Cardiac fibroblast (primary cell): Measurements from ENCODE around the gene RTCA.

Source experiments
- DNase-seq, 2 donors: peaks; one replicate each; pipeline versions ENCODE4 v3.0.0 to v3.0.0-alpha.2; 2010; ENCODE audit warnings: low read depth in 2 of 2
- H3K4me3 ChIP-seq, 2 donors: replicated peaks in 1 of 2; 1 replicate in 1 of 2; 2 replicates in 1 of 2; pipeline ENCODE4 v1.5.1; 2011; ENCODE audit warnings: low read depth in 2 of 2, low read length in 2 of 2, mild to moderate bottlenecking in 2 of 2, moderate library complexity in 1 of 2
- TF ChIP-seq, protein P1 (sequence below): IDR thresholded peaks from one replicate; pipeline ENCODE4 v1.5.1; 2011; ENCODE audit warnings: low read depth, mild to moderate bottlenecking, low read length, inconsistent platforms

RTCA gene

DNA sequence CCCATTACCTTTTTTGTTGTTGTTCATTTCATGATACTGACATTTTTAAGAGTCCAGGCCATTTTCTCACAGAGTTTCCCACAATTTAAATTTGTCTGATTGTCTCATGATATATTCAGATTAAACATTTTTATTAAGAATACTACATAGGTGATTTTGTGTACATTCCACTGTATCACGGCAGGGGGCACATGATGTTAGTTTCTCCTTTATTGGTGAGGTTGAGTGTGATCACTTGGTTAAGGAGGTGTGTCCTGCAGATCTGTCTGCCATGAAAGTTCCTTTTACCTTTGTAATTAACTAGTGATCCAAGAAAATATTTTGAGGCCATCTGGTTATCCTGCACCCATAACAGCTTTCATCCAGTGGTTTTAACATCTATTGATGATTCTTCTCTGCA is 11.8 kb downstream of the RTCA start:
- H3K4me3 ChIP-seq, result no peak overlapping the region
- TF ChIP-seq, protein P1, sequence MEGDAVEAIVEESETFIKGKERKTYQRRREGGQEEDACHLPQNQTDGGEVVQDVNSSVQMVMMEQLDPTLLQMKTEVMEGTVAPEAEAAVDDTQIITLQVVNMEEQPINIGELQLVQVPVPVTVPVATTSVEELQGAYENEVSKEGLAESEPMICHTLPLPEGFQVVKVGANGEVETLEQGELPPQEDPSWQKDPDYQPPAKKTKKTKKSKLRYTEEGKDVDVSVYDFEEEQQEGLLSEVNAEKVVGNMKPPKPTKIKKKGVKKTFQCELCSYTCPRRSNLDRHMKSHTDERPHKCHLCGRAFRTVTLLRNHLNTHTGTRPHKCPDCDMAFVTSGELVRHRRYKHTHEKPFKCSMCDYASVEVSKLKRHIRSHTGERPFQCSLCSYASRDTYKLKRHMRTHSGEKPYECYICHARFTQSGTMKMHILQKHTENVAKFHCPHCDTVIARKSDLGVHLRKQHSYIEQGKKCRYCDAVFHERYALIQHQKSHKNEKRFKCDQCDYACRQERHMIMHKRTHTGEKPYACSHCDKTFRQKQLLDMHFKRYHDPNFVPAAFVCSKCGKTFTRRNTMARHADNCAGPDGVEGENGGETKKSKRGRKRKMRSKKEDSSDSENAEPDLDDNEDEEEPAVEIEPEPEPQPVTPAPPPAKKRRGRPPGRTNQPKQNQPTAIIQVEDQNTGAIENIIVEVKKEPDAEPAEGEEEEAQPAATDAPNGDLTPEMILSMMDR, result no peak
- DNase-seq, result peak in 1 of 2 donors; percentile 10

DNA sequence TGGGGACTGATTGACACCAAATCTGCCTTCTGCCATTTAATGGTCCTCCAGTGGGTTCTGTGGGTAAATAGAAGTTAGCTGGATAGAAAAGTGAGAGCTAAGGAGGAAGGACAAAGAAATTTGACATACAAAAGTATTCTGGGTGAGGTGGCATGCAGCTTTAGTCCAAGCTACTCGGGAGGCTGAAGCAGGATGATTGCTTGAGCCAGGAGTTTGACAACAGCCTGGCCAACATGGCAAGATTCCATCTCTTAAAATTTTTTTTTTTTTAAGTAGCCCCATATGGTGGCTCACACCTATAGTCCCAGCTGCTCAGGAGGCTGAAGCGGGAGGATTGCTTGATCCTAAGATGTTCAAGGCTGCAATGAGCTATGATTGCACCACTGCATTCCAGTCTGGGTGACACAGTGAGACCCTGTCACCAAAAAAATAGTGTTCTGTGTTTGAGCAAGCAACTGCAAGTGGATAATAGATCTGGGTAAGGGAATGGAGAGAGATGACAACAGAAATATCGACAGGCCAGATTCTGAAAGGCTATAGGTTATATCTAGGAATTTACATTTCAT is 13.4 kb downstream of the RTCA start:
- H3K4me3 ChIP-seq, result no peak overlapping the region
- TF ChIP-seq, protein P1, result no peak
- DNase-seq, result no peak

DNA sequence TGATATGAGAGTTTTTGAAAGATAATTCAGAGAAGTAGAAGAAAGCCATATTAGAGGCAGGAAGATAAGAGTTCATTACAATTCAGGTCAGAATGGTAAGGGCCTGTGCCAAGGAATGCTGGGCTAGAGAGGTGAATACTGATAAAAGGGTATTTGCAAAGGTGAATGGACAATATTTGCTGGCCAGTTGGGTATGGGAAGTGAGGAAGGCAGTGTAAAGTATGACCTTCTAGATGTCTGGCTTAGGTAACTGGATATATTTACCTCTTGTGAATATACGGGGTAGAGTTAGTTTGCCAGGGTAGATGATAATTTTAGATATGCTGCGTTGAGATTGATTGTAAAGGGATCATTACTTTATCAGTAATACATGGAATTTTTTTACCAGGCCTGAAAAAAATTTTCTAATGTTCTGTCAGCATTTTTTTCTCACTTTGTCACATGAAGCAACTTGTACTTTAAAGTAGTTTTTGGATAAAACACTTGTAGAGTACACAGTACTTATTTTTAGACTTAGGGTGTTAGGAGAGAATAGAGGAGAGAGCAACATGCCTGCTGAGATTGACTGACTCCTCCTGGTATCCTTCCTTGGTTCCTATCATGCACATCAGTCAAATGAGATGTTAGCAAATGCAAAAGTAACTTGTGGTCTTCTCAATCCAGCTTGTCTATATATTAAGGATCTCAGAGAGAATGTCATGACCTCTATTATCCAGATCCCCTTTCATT is 14.1 kb downstream of the RTCA start:
- no peak overlapping the region for H3K4me3 ChIP-seq
- TF ChIP-seq, protein P1, result no peak
- no peak for DNase-seq

DNA sequence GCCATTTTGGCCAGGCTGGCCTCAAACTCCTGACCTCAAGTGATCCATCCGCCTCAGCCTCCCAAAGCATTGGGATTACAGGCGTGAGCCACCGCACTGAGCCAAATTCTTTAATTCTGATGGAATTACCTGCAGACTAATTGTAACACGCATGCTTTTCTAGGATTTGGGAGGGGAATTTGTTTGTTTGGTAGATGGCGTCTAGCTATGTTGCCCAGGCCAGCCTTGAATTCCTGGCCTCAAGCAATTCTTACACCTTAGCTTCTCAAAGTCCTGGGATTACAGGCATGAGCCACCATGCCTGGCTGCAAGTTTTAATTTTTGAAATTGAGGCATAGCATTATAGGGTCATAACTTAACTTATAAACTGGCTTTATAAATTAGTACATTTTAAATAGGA is 18.6 kb downstream of the RTCA start:
- no peak overlapping the region for H3K4me3 ChIP-seq
- DNase-seq, result no peak
- TF ChIP-seq, protein P1, result no peak

DNA sequence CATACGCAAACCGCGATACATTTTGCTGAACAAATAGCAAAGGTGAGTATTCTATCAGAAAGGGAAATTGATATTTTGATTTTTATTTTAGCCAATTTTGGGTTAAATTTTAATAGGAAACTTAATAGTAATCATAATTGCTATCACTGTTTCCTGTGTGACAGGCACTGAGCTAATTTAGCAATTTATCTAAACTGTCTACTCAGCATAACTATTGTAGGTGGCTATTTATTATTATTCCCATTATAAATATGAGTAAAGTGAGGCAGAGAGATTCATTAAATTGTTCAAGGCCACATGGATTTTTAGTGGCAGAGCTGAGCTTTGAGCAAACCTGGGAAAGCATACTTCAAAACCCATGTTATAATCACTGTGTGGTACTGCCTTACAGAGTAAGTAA is 21.1 kb downstream of the RTCA start:
- DNase-seq, result no peak
- H3K4me3 ChIP-seq, result no peak overlapping the region
- TF ChIP-seq, protein P1, result no peak

DNA sequence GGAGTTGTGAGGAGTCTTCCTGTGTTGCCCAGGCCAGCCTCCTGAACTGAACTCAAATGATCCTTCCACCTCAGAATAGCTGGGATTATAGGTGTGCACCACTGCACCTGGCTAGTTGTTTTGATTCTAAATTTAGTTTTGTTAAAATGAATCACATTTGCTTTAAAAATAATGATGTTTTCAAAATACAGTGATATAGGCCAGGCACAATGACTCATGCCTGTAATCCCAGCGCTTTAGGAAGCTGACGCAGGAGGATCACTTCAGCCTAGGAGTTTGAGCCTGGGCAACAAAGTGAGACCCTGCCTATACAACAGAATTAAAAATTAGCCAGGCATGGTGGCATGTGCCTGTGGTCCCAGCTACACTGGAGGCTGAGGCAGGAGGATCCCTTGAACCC is 24.3 kb downstream of the RTCA start:
- DNase-seq, result peak; percentile 7 to 59
- H3K4me3 ChIP-seq, result no peak overlapping the region
- TF ChIP-seq, protein P1, result no peak

DNA sequence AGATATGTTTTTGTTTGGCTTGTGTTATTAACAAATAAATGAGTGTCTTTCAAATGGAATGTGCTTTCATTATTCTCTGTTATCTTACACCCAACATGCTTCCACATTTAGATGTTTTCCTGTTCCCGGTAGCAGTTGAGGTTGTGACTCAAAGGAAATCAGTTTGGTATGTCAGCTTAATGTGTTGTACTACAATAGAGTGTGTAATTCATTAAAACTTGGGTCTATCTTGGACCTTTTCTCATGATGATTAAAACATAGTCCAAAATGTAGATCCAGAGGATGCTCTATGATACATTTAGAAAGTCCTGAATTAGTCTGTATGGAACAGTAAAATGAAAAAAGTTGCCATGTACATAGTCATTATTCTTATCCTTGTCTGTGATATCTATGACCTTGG is 26.7 kb downstream of the RTCA start:
- no peak overlapping the region for H3K4me3 ChIP-seq
- DNase-seq, result peak; percentile 59 to 69
- TF ChIP-seq, protein P1, result no peak
